GM18907 (cell line): ENCODE results near the gene ANO7.

Experiments used
- ATAC-seq: cut with Tn5 transposase; IDR thresholded peaks from one replicate; pipeline ENCODE4 v1.9.1; 2021; ENCODE audit warnings: mild to moderate bottlenecking, moderate library complexity; ENCODE audit not compliant: unreplicated experiment

The ANO7 gene

DNA sequence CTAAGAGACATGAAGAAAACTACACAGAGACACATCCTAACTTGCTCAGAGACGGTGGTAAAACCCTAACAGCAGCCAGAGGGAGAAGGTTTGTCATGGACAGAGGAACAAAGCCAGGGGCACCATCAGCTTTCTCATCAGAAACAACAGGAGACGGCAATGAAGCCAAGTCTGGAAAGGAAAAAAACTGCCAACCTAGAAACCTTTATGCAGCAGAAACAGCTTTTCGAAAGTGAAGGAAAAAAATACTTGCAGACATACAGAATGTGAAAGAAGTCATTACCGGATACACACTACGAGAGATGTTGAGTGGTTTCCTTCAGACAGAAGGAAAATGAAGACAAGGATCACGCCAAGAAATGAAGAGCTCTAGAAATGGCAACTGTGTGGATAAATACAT lies 55.9 kb downstream of the ANO7 start:
- no peak for ATAC-seq

DNA sequence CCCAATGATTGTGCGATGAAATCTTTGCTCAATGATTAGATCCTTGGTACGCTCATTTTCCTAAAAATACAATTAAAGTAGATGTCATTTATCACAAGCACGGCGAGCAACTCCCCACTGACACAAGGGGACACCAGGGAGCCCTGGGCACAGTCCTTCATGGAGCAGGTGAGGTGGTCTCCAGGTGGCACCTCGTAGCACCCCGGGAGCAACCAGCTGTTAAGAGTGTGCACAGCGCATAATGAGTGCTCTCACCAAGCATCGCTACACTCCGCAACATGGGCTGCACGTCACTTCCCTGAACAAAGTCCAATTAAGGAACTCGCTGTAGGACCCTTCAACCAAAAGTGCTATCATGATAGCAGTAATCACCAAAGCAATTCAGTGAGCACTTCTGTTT lies 59.8 kb downstream of the ANO7 start:
- no peak for ATAC-seq

DNA sequence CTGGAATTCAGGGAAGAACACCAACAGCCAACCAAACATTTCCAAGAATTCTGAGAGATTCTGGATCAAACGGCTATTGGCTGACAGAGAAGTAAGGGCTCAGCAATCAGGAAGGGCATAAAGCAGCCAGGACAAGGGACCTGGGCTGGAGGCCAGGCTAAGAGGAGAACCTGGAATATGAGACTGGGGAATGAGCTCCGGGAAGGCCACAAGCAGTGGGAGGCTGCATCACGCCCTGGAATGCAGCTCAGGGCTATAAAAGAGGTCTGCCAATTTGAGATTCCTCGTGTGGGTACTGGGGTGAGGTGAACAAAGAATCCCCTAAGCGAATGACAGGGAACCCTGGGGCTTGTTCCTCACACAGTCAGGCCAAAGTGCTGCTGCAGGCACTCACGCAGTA lies 60.4 kb downstream of the ANO7 start:
- no peak for ATAC-seq

DNA sequence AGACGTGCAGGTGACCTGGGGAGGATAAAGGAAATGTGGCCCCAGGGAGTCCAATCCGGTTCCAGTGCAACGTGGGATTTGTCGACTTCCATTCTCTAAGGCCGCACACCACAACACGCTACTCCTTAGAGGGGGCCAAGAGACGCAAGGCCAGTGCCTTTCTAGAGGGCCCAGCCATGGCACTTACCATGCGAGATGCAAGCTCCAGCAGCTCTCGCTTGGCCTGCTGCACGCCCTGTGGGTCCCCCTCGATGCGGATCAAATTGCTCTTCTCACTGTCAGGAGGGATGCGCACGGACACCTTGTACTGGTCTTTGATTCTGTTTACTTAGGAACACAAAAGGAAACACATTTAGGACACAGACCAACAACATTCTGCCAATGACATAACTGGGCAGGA lies 61.2 kb downstream of the ANO7 start:
- no peak for ATAC-seq

DNA sequence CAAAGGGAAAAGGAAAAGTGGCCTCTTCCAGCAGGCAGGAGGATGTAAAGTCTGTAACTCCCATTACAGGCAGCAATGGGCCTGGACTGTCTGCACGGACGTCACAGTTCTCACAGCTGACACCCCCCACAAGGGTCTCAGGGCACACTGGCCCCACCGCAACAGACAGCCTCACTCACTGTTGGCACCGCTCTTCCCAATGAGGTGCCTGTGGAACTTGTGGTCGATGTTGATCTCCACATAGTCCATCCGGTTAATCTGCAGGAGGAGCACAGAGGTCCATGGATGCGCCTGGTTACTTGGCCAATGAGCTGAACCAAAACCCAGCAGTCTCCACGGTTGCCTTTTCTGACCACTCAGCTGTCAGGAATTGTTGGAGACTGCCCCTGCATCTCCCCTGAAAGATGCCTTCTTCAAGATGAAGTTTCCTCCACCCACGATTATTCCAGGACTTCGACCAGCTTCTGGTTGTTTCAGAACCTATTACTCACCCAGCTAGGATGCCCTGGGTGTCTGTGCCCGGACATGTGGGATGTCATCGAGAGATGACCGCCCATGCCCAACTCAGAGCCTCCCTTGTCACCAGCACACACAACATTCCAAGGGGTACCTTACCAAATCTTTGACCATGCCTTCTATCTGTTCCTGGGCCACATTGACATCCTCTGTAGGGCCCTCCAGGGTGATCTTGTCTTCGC lies 64.5 kb downstream of the ANO7 start:
- no peak for ATAC-seq

DNA sequence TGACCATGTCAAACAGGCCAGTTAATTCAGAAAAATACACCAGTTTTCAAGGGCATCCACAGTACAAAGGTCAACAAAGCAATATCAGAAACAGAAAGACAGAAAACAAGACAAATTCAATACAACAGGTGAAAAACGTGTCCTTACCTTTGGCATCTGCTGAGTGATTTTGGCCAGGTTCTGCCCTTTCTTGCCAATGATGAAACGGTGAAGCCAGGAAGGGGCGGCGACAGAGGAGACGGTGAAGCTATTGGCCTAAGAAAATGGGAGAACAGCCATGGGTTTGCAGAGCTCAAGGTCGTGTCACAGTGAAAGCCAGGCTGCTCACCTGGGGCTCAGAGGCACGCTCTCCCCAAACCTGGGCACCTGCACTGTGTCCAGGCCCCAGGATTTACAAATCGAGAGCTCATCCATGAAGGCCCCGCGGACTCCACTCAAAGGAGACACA lies 66.5 kb downstream of the ANO7 start:
- ATAC-seq: no peak

DNA sequence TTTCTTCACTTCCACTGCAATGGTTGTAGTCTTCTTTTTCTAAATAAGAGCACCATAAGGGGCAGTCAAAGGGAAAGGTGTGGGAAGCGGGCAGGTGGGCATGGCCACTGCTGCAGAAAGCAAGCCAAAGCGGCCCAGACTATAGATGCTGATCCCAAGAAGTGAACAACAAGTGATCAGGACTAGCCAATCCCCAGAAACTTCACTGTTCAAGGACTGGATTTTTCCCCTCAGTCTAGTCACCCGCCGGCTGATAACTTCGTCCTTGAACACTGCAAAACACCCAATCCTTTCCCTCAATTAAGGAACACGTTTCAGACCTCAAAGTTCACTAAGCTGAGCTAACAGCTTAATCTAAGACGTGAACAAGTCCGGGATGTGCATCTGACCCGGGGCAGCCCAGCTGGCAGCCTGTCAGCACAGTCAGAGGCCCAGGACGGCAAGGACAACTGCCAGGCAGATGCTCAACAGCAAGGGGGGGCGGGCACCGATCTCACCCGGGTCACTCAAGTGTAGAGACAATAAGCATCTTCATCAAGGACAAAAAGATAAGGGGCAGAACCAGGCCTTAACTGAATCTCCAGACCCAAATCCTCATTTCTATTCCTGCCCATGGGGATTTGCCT lies 67.2 kb downstream of the ANO7 start:
- no peak for ATAC-seq

DNA sequence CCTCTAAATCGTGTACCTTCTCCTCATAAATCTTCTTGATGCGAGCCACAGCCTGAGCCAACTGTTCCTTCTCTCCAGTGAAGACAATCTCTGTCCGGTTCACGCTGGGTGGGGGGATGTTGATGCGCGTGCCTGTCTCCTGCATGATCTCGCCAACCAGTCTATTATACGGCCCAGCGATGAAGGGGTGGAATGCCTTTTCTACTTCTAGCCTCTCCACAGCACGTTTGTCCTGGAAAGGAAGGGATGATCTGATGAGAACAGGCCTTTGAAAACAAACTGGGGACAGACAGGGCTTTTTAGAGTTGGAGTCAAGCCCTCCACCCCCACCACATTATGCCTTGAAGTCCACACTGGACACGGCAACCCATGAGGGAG lies 67.7 kb downstream of the ANO7 start:
- no peak for ATAC-seq

DNA sequence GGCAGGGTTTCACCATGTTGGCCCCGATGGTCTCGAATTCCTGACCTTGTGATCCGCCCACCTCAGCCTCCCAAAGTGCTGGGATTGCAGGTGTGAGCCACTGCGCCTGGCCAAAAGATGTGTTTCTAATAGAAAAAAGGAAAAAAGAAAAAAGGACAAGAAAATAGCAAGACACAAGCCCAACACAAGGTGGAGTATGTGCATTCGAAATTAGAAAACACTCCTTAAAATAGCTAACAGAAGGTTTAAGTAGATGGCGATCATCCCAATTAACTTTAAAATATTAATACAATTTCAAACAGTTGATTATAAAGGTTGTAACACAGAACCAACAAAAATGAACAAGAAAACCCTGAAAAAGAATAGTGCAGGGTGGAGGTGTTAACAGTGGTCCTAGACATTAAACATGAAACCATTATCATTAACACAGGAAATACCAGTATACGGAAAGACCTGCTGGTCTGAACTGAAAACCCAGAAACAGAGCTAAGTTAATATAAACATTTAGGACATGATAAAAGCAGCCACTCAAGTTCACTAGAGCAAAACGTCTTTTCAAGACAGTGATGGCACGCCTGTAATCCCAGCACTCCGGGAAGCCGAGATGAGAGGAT lies 69.0 kb downstream of the ANO7 start:
- ATAC-seq: no peak

DNA sequence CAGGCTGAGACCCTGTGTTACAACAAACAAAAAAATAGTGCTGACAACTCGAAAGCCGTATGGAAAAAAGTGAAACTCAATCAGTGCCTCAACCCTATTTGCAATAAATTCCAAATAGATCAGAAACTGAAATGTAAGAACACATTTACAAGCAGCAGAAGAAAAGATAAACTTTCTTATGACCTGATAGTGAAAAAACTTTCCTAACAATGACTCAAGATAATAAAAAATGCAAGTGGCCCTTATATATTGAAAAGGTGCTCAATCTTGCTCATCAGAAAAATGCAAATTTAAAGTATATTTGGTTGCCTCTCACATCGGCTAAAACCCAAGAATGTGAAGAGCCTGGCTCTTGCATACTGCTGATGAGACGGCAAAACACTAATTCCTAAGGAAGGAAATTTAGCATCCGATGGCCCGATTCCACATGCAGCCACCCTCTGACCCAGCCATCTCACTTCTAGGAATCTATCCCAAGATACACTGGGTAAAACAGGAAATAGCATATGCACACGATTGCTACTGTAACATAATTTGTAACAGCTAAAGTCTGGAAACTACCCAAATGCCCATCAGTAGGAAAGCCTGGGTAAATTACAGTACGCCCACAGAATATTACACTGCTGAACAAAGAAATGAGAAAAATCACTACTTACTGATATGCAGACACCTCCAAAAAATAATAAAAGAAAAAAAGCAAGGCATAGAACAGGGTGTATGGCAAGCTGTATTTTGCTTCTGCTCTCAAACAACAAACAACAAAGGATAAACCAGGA lies 70.2 kb downstream of the ANO7 start:
- no peak for ATAC-seq

DNA sequence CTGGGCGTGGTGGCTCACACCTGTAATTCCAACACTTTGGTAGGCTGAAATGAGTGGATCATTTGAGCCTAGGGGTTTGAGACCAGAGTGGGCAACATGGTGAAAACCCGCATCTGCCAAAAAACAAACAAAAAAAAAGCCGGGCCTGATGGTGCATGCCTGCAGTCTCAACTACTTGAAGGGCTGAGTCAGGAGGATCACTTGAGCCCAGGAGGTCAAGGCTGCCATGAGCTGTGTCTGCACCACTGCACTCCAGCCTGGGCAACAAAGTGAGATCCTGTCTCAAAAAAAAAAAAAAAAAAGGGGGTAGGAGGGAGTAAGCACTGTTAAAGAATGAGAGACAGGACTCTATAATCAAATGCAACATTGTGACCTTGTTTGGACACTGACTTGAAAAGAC lies 72.4 kb downstream of the ANO7 start:
- no peak for ATAC-seq

DNA sequence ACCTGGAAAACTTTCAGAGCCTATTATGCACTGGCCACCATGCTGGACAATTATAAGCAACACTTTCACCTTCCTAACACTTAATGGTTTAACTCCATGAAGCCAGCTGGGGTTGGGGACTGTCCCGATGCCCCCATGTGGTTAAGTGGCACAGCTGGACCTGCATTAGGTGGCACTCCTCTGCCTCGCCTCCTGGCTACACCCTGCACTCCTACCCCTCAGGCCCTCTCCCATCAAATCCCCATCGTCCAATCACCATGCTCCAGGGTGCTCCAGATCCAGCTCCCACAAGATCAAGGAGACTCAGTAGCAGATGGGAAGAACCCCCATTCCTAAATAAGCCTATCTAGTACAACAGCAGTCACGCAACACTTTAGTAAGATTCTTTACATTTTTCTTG lies 73.2 kb downstream of the ANO7 start:
- ATAC-seq: no peak

DNA sequence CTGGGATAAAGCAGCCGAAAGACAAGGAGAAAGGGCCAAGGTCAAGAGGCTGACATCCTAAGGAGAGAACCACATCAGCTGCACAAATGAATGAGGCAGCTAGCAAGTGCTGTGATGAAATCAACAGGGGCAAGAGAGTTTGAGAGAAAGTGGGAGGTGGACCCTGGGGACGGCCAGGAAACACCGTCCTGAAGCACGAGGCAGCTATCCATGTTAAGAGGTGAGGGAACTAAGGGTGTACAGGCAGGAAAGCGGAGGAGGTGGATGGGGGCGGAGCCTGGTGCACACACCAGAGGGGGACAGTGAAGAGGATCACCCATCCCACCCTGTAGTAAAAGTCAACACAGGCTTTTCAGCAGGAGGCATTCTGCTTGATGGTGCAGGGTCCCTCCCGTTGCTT lies 74.6 kb downstream of the ANO7 start:
- no peak for ATAC-seq

DNA sequence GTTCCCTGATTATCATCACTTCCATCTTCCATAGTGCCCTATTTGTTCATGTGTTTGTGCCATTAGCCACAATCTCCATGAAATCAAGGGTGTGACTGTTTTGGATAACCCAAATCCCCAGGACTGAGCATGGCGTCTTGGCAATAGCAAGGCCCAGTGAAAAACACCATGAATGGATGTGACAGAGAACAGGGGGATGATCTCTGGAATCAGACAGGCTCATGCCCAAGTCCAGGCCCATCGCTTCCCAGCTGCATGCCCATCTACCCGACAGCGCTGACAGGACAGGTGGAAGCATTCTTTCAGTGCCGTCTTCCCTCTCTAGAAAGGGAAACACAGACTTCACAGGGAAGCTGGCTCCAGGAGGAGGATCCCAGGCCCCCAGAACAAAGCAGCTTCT lies 77.0 kb downstream of the ANO7 start:
- no peak for ATAC-seq

DNA sequence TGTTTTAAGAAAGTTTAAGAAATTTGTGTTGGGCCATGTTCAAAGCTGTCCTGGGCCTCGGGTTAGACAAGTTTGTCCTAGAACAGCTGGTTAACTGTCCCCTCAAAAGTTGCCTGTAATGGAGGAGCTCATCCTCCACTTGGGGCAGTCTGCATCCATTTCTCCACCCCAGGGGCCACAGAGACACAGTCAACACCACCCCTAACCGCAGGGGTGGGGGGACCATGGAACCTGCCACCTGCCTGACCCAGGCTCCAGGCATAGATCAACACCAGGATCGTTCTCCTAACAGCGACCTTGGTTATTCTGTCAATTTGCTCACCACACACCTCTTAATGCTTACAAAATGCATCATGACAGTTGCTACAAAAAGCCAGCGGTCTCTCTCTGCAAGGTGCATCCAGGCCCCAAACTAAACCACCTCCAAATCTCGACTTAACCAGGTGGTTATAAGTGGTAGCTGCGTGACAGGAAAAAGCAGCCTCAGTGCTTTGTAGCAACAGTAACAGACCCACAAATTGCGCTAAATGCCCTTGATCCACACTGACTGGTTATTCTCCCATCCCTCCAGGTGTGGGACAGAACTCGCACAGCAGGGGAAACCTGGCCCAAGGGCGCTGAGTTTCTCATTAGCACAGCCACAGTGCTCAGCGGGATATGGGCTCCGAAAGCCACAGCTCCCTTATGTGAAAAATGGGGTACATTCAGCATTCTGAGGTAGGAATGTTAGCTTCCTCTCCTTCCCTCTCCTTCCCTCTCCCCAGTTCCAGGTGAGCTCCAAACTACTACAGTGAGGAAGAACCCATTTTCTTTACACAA lies 79.0 kb downstream of the ANO7 start:
- no peak for ATAC-seq

DNA sequence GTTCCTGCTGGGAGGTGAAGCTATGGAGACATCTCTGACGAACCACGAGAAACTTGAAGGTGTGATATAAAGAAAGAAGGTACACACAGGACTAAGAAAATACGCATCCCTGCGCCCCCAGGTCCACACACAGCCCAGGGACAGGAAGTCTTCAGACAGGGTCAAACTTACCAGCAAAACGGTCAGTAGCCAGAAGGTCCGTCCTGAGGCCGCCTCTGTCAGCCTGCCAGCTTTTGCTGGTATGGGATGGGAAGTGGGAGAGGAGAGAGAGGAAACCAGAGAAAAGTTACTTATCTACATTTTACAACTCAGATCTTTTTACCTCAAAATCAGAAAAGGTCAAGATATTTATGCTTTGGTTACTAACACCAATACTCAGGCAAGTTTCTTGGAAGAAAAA lies 79.8 kb downstream of the ANO7 start:
- ATAC-seq: no peak

DNA sequence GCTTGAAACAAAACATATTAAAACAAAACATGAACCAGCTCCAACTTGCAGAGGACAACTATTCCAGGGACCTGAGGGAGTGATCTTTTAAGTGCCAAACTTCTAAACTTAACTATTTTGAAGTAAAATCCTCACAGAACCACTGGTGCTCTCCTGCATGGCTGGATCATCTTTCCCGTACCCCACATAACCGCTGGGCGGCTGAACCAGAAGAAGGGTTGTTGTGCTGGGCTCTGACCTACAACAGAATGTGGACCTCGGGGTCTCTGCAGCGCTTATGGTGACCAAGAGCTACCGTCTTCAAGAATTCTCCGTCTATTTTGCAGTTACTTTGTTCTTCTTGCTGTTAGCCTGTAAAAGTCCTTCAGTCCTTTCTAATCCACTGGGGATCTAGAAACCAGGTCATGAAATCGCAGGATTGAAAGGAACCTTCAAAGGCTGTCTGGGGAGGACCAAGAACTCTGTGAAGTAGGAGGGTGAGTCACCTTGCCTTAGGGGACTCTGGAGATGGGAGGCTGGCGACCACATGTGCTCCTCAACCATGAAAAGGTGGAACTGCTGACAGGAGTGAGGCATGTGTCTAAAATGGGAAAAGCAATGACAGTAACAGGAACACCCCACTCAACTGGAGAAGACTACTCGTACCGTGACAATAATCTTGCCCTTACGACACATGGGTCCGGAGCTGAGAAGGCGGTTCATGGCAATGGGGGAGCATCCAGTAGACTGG lies 80.4 kb downstream of the ANO7 start:
- ATAC-seq: no peak

DNA sequence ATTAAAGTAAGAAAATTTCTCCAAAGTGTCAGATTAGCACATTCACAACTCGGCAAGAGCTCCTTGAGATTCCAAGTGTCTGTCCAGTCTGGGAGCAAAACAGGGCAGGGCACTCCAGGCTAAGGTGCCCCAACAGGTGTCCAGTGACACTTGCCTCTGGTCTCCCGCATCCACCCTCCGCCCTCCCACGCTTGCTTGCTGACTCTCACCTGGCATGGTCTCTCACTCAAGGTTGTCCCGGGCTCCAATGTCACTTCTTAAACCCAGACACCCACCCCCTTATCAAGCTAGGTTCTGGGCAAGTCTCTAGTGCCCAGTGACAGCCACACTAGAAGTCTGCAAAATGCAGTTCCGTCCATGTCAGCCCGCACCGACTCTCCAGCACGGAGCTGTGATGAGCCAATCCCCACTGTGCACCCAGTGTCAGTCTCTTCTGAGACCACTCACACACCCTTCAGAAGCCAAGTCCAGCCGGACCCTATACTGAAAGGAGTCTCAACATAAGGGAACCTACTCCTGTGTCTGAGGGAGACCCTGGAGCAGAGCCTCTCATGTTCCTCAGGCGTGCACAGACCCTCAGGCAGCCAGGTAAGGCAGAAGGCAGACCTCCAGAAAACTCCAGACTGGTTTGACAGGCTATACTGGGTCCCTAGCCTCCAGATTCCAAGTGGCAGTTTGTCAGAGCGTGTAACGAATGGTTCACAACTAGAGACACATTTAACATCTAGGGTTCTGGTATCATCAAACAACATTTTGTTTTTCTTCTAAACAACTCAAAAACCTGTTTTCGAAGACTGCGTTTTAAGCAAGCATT lies 81.4 kb downstream of the ANO7 start:
- no peak for ATAC-seq

DNA sequence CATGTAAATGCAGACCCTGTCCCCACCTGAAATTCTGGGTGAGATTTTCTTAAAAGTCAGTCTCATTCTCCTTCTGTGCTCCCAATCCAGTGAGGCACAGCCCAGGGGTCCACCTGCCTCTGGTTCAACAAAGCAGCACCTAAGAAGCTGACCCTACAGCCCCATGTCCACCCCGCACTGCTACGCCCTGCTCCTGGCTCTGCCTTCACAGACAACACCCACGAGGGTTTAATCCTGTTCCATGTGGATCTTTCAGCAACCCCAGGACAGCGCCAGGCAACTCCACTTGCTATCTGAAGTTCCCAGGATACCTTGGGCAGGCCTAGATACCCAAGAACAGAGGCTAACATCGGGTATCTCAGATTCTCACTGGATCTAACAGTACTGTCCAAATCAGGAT lies 82.1 kb downstream of the ANO7 start:
- ATAC-seq: no peak
